Stimulated activated CD4-positive, alpha-beta T cell treated with anti-CD3 and anti-CD28 coated beads, Interleukin-12 subunit alpha, Interleukin-12 subunit beta, amount 100 ng/mL, for 24 hours (primary cell): ENCODE measurements around the gene ATP8A1.
"Not testable (repeated sequence)": the region's sequence is repeated elsewhere in the genome, so short reads cannot be mapped to it uniquely, and the experiment has no call there.

Experiments
- DNase-seq, 2 experiments: peaks; one replicate each; pipeline ENCODE4 v3.0.0-alpha.2; 2020; ENCODE audit warnings: low read depth in 2 of 2

The ATP8A1 gene

DNA sequence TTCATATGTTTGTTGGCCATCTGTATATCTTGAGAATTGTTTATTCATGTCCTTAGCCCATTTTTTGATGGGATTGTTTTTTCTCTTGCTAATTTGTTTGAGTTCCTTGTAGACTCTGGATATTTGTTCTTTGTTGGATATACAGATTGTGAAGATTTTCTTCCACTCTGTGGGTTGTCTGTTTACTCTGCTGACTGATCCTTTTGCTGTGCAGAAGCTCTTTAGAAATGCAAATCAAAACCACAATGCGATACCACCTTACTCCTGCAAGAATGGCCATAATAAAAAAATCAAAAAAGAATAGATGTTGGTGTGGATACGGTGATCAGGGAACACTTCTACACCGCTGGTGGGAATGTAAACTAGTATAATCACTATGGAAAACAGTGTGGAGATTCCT is 189.1 kb downstream of the ATP8A1 start:
- not testable (repeated sequence) for DNase-seq

DNA sequence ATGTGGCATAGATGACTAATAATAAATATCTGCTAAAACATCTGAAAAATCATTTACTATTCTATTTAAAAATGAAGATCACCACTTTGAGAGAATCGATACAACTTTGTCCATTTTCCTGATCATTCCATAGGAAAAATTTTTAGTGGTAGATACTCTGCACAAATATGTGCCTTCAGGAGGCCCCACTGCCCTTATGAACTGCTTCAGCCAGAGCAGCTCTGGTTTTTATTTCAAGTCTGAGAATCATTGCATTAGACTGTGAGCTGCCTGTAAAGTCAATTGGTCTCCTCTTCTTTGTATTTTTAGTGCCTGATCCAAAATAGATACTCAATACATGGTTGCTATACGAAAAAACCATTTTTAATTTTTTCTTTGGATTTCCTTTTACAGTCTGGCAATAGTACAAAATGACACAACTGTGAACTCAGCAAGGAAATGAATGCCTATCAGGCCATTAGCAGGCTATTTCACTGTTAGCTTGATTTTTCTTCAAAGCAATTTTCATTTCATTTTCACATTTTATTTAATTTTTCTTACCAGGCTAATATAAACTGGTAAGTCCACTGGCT is 190.5 kb downstream of the ATP8A1 start:
- DNase-seq: no peak

DNA sequence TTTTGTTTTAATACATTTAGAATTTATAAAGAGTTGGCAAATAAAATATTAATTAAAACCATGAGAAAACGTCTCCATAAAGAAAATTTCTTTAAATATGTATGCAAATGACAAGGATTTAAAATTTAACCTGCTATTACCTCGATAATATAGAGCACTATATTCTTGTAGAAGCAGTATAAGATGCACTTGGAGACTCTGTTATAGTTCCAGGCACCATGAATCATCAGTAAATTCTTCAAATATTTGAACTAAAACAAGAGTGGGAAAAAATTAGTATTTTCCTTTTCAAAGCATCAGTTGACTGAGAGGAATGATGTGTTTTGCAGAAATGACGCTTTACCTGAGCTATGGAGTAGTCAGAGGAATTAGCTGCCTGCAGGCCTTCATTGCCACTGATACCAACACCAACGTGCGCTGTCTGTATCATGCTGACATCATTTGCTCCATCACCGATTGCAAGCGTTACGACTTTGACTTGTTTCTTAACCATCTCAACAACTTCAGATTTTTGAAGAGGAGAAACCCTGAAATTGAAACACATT is 192.3 kb downstream of the ATP8A1 start:
- DNase-seq: no peak

DNA sequence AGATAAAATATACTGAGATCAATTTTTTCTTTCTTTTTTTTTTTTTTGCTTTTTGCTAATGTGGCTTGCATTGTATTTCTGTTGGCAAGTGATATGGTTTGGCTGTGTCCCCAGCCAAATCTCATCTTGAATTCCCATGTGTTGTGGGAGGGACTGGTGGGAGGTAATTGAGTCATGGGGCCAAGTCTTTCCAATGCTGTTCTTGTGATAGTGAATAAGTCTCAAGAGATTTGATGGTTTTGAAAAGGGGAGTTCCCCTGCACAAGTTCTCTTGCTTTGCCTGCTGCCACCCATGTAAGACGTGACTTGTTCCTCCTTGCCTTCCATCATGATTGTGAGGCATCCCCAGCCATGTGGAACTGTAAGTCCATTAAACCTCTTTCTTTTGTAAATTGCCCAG is 195.7 kb downstream of the ATP8A1 start:
- not testable (repeated sequence) for DNase-seq

DNA sequence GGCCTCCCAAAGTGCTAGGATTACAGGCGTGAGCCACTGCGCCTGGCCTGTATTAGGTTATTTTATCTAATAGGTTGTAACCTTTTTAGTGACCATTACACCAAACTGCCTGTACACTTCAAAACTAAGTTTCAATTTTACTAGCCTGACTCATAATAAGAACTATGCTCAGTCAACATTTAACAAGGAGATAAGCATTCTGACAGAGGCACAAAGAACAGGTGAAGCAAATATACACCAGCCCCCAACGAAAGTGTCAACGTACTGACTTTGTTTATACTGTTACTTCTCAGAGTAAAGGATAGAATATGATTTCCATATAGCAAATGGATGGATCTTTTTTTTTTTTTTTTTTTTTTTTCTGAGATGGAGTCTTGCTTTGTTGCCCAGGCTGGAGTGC is 196.9 kb downstream of the ATP8A1 start:
- no peak for DNase-seq

DNA sequence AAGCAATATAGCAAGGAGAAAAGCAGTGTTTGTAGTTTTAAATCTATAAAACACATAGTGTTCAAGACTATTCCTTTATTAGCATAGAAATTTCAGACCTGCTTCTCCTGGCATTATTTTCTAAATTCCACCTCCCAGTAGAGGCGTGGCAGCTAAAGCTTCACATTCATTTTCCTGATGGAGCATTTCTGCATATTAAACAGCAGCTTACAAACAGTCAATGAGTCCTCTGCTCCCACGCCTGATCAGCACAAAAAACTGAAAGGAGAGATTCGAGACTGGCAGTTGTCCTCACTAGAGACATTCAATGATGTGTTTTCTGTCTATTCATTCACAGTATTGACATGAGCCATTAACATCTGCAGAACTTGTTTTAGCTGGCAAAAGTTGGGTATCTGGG is 198.2 kb downstream of the ATP8A1 start:
- DNase-seq: no peak

DNA sequence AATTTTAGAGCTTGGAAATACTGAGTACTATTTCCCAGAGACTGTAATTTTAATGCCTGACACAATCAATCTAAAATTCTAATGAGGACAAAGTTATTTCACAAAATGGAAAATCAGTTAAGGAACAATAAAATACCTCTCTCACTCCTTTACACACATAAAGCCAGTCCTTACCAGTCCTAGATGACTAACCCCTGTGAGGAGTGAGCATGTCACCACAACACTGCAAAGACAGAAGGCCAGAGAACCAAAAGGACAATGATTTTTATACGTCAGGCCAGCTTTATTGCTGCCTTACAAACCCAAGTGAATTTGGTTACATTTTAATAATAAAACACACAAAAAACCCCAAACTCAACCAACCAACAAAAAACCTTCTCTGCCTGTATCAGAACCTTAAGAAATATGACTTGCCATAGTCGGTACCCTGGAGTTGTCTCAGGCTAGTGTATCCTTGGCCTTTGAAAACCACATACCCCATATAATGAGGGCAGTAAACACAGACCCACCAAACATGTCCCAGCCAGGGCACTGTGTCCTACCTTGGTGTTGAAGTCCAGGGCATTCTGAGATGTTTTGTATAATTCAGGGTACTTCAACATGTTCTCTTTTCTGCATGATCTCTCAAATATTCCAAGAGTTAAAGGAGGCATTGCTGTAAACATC is 202.0 kb downstream of the ATP8A1 start:
- DNase-seq: no peak

DNA sequence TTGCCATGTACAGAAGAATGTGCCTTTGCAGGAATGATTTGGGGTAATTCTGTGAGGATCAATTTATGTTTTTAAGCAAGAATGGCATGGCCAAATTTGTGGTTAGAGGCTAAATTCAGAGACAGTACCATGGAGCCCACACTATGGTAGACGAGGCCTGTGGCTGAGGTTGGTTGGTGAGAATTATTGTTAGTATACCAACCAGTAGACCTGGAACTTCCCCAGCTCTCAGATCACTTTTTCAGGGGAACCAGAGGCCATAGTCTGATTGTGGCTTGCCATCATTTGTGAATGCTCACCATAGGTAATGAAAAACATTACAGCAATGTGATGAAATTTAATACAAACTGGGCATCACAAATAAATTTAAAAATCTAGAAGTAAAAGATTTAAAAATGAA is 203.3 kb downstream of the ATP8A1 start:
- DNase-seq: no peak

DNA sequence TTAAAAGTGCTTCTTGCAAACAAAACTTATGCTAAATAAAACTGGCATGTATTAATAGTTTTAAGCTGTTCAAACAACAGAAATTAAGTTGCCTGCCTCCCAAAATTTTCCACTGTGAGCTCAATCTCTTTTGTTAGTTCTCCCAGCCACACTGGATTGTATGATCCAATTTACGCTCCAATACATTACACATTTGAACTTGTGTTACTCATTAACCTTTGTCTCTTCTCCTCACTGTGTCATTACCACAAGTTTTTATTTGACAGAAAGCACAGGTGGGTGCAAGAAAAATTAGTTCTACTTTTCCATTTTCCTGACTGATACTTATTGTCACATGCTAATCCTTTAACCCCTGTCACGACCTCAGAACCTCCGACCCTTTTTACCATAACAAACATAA is 204.1 kb downstream of the ATP8A1 start:
- no peak for DNase-seq

DNA sequence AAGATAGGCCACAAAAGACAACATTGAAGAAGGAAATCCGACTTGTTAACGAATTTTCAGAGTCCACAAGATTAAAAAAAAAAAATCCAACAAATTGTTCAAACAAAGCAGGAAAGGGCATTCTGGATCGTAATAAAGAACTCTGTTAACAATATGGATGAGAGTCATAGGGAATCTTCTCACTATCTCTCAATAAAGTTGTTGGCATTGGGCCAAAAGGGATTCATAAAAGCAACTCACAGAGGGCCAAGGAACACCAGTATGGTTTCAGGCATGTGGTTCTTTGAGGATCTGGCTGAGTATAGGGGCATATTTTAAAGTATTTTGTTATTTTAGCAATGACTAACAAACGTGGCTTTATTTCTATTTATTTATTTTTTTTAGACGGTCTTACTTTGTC is 210.1 kb downstream of the ATP8A1 start:
- DNase-seq: no peak

DNA sequence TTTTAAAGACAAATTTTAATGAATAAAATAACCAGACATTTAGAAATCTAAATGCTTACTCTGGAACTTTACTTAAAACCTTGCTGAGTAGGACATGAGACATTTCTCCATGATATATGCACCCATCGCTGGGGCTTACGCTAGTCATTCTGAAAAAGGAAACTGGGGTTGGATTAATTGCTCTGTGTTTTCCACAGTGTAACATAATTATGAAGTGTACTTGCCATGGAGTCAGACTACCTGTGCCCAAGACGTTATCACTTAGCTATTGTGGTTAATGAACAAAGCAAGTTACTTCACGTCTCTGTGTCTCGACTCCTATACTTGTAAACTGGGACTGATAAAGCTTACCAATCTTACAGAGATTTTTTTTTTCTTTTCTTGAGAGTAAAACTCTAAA is 211.9 kb downstream of the ATP8A1 start:
- DNase-seq: no peak

DNA sequence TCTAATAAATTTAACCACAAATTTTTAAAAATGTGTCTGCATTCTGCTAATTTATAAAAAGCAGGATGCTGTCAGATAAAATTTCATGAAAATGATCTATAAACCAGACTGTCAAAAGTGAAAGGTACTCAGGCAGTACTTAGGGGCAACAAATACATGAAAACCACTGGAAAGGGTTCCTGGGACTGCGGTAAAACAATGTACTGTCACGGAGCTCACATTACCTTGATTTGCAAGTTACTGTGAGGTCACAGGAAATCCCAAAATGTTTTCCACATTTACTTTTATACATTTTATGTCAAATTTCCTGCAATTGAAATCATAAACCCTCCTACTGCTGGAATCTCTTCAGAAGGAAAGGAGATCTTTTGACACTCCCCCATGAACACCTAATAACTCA is 214.3 kb downstream of the ATP8A1 start:
- DNase-seq: no peak

DNA sequence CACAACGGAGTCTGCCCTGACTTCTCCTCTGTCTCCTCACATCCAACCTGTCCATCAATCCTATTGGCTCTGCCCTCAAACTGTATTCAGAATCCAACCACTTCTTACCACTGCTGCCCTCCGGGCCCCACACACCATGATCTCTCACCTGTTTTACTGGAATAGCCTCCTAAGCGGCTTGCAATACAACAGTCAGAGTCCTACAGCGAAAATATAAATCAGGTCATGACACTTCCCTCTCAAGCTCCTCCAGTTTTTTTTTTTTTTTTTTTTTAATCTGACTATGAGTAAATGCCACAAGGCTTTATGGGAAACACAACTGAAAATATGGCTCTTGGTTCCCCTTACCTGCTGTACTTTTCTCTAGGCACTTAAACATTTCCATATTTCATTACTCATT is 216.8 kb downstream of the ATP8A1 start:
- DNase-seq: no peak

DNA sequence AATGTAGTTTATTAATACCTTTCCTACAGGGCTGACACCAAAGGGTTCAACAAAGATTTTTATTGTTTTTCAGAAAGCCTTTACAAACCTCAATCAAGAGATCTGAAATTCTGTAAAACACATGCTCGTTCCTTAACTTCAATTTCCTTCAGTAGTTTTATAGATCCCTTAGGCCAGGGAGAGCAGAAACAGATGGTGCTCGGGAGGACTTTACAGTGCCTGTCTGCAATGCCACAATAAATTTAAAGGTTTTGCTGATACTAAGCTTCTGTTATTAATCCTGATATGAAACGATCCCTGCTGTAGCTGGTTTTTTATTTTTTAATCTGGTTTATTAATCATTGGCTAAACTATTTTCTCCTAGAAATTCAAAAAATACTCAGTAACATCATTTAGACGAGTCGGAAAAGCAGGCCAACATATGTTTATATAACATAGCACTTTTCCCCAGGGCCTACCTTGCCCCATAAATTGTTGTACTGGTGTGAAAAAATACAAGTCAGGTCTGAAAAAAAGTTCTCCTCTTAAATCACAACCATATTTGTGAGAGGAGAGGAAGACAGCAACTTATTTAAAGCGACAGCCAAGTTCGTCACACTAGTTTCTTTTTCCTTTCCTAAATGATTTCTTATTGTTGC is 219.9 kb downstream of the ATP8A1 start:
- no peak for DNase-seq

DNA sequence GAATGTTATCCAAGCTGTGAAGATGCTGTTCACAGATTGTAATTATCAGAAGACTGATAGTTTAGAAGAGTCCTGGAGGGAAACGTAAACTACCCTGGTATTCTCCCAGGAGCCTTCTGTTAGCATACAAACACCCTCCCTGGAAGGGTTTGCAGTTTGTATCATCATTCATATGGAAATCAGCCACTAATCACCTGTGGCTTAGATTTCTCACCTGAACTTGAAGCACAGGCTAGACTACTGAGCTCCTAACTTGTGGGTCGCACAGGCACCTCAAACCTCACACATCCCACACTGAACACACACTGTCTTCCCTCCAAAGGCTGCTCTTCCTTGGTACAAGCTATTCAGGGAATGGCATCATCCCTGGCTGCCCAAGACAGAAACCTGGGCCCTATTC is 228.9 kb downstream of the ATP8A1 start:
- DNase-seq: no peak

DNA sequence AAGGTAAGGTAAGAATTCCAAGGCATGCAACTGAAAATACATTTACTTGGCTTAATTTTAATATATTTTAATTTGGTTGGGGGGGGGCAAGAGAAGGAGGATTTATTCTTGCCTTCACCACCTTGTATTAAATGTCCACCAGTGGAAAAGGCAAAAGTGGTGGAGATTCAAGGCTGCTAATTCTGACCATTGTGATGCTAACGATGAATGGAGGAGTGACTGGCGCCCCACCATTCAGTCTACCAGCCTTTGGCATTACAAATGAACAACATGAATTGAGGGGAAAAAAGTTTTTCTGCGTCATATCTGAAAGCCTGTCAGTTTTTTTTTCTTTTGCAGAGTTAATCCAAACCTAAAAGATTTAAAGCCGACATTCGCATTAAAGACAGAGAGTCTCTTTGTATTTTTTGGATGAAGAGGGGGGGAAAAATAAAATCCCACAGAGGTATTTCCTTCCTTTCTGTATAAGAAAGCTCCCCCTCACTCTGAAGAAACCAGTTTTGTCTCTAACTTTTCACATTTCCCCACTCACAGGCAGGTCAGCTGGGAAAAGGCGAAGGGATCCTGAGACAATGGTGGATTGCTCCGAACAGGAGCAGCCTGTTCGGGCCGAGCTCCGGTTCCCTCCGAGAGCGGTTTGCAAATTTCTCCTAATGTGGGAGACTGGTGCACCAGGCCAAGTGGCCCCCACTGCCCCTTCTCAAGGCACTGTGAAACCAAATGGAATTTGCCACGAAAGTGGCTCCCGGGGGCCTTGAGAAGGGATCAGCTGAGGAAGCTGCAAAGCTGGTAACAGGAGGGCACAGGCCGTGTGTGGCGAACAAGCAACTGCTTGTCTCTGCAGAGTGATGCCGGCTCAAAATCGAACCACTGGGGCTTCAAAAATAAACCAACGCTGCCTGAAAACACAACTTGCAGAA is 231.5 kb downstream of the ATP8A1 start:
- no peak for DNase-seq

DNA sequence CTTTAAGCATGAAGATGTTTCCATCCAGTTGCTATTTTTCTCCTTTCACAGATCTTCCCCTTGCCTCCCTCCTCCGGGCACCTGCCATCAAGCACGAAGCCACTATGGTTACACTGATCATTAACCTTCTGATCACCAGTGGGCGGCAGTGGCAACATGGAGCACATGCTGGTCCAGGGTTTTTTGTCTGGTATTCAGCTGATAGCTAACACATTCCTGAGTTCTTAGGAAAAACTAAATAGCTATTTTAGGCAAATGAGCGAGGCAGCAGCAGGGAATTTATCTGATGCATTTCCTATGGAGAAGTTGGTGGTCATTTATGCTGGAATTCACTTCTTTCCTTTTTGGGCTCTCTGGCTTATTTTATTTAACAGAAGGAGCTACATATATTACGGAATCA is 236.8 kb downstream of the ATP8A1 start:
- DNase-seq: no peak

DNA sequence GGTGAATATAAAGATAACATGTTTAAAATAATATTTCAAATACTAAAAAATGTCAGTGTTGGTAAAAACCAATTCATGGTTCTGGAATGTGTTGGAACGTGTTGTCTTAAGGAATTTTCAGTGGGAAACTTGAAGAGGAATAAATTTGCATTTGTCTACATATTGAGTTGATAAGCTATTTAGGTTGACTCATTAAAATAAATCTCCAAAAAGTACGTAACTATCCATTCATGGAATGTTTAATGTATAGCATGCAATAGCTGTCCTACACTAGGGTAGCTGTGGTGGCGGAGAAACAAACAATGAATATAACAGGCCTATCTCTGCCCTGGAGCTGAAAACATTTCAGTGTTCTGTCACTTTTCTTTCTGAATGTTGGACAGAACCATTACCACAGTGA is 239.4 kb downstream of the ATP8A1 start:
- no peak for DNase-seq

DNA sequence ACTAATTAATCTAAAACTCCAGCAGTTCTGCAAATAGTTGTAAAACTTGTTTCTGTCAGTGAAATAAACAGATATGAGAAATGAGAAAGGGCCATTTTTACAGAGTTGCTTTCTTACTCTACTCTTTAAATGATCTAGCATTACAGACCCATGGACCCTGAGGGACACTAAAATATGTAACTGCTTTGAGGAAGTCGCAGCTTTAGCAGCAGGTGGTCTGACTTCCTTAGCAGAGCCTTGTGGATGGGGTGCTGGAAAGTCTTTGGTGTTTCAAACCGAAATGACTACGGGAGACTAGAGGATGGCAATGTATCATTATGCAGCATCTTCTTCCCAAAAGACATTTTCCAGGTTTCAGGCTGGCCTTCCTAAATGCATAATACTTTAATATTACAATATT is 240.9 kb downstream of the ATP8A1 start:
- DNase-seq: no peak

DNA sequence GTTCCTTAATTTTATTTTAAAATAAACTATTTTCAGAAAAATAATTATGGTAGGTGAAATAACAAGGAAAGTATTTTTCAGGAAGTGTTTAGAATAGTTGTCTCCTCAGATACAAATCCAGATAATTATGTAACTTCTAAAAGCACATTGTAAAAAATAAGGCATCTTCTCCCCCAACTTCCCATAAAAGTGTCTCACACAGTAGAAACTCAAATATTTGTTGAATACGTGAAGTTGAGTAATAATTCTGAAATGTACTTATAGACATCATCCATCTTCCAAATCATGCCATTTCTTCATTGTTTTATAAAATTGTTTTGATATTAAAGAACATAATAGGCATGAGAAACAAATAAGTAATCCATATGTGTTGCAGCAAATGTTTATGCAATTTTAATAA is 241.6 kb downstream of the ATP8A1 start:
- DNase-seq: no peak

DNA sequence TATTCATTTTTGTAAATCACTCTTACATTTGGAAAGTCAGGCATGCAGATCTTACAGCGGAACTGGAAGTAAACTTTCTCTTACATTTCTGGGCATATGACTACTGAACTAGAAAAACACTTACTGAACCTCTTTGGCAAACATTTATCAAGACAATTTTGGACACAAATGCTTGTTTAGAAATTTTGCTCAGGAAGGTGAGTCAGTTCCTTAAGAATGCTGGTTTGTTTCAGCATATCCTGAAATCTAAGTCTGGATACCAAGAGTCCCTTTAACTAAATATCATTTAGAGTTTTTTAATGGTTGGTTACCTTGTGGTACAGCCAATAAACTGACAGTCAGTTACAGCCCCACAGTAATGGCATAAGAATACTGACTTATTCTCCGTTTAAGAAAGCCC is 244.7 kb downstream of the ATP8A1 start:
- no peak for DNase-seq

DNA sequence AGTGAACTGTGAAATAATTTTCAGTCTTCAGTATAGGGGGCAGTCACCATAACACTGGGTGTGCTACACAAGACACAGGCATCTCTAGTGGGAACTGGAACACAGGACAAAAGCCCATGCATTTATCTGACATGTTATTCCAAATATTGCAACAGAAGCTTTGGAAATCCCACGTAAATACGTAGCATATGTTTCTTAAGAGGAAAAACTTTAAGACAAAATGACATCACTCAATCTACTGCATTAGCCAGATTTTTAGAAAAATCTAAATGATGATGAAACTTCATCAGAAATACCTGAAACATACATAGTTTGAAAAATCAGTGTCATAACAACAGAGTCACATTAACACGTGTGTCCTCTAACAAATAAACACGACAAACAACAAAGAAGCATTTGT is 245.1 kb downstream of the ATP8A1 start:
- DNase-seq: no peak
